ENCODE data around the gene NLRP1. TPM values are rescaled to one million over a fixed set of nuclear protein-coding genes. Genes with fewer than 3 reads are reported as not detected.

The NLRP1 gene
- total and polyA plus RNA-seq, 4 donors: 11.1 to 82.2 (median 49.1) TPM

DNA sequence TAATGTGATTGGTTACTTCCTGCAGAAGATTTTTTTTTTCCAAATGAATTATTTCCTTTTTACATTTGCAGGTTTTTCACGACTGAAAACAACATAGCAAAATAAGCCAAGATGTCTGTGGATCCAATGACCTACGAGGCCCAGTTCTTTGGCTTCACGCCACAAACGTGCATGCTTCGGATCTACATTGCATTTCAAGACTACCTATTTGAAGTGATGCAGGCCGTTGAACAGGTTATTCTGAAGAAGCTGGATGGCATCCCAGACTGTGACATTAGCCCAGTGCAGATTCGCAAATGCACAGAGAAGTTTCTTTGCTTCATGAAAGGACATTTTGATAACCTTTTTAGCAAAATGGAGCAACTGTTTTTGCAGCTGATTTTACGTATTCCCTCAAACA lies 95.6 kb downstream of the NLRP1 start:
- Histone ChIP-seq H3K27ac (ENCODE audit: low read depth in 1 of 2, low read length in 2 of 2) (no peak overlapping the region), H3K36me3 (ENCODE audit: control insufficient read depth in 1 of 2, insufficient read depth in 2 of 2, low read length in 1 of 2) (peaks cover 0 to 4% of the 10 kb centered on the region in 2 donors), H3K9me3 (ENCODE audit: control insufficient read depth, low read length) (no peaks in the 10 kb centered on the region), H3K27me3 (ENCODE audit: control insufficient read depth in 1 of 2, insufficient read depth in 2 of 2, low read length in 1 of 2) (no peaks in the 10 kb centered on the region), H3K4me3 (ENCODE audit: low read length in 2 of 2) (no peak overlapping the region), H3K4me1 (ENCODE audit: control insufficient read depth in 1 of 2, insufficient read depth in 2 of 2, low read length in 2 of 2) (no peaks in the 10 kb centered on the region)
- DNase-seq (no peak), ATAC-seq (ENCODE audit: low FRiP score) (no peak)
- intact Hi-C loops (cut with DNase I): loop anchor here in 1 of 2 donors (5.0 kb wide), 1 partner anchor 94 kb away; the partner anchor contains the start of gene NLRP1
- WGBS, 2 donors: 85% methylated on average over 8 of the region's 8 CpGs

DNA sequence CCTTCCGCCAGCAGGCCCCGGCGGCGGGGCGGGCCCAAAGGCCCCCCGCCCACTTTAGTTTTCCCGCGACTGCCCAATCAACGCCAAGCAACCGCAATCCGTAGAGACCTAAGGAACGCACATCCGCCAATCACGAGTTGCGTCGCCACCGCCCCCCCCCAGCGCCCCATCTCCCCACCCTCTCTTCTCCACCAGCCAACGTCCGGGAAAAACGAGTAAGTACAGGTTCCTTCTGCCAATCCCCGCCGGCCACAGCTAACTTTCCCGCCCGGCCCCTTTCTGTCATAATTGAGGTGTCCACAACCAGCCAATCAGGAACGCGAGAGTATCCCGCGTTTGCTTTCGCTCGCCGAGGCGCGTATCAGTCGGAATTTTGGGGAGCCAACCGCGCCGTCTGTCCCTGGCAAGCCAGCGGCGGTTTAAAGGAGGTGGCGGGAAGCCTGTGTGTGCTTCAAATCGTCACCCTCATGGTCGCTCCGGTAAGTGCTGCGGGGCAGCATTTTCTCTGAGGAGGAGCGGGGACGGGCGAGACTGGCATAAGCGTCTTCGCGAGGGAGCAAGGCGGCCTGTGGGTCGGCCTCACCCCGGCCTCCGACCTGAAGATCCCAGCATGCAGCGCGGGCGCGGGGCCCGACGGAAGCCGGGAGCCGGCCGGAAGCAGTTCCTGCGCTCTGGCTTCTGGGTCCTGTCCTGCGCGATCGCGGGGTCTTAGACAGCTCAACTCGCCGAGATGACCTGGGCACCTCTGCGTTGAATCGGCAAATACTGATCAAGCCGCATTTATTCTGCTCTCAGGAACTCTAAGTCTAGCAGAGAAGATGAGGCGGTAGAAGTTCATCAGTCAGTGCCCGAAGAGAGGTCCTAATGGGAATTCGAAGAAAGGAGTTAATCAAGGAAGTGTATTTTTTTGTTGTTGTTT lies 97.8 kb downstream of the NLRP1 start, which contains the start of gene MIS12:
Gene MIS12, plus strand, starts transcription at position 361 of the 919 bp plus-strand sequence. CDS start 2,297 bp downstream, outside the sequence.
- H3K4me3 ChIP-seq (ENCODE audit: low read length in 2 of 2): peak within 1 kb of the TSS; percentile 62 to 86
- no peaks in the 10 kb centered on the region for H3K27me3 ChIP-seq (ENCODE audit: control insufficient read depth in 1 of 2, insufficient read depth in 2 of 2, low read length in 1 of 2)
- H3K36me3 ChIP-seq (ENCODE audit: control insufficient read depth in 1 of 2, insufficient read depth in 2 of 2, low read length in 1 of 2): peaks cover 0 to 4% of the 10 kb centered on the region in 2 donors
- peak within 1 kb of the TSS; percentile 71 to 99 for H3K27ac ChIP-seq (ENCODE audit: low read depth in 1 of 2, low read length in 2 of 2)
- 1% methylated on average over 64 to 77 of the region's 77 CpGs for WGBS, 2 donors
- H3K4me1 ChIP-seq (ENCODE audit: control insufficient read depth in 1 of 2, insufficient read depth in 2 of 2, low read length in 2 of 2): no peaks in the 10 kb centered on the region
- DNase-seq (peak; percentile 99), ATAC-seq (ENCODE audit: low FRiP score) (peak; percentile 97)
- no peaks in the 10 kb centered on the region for H3K9me3 ChIP-seq (ENCODE audit: control insufficient read depth, low read length)
- intact Hi-C loops (cut with DNase I): loop anchor here (2.0 to 5.0 kb wide), 3 partner anchors 18 to 96 kb away; partner anchors contain the start of genes DHX33 (in 2 of the 2) and NLRP1 (in 1 of the 2)

- peak; percentile 23 for ATAC-seq (ENCODE audit: low FRiP score)
- H3K27me3 ChIP-seq (ENCODE audit: control insufficient read depth in 1 of 2, insufficient read depth in 2 of 2, low read length in 1 of 2): no peaks in the 10 kb centered on the region
- intact Hi-C loops (cut with DNase I): loop anchor here (2.0 to 5.0 kb wide), 3 partner anchors 17 to 97 kb away; partner anchors contain the start of genes DHX33 (in 2 of the 2) and NLRP1 (in 1 of the 2)
- DNase-seq: no peak
- no peaks in the 10 kb centered on the region for H3K4me1 ChIP-seq (ENCODE audit: control insufficient read depth in 1 of 2, insufficient read depth in 2 of 2, low read length in 2 of 2)
- peak within 1 kb of the TSS; percentile 62 to 86 for H3K4me3 ChIP-seq (ENCODE audit: low read length in 2 of 2)
- H3K9me3 ChIP-seq (ENCODE audit: control insufficient read depth, low read length): no peaks in the 10 kb centered on the region
- H3K36me3 ChIP-seq (ENCODE audit: control insufficient read depth in 1 of 2, insufficient read depth in 2 of 2, low read length in 1 of 2): peaks cover 0 to 4% of the 10 kb centered on the region in 2 donors
- peak within 1 kb of the TSS; percentile 71 to 99 for H3K27ac ChIP-seq (ENCODE audit: low read depth in 1 of 2, low read length in 2 of 2)
- WGBS, 2 donors: 5% methylated on average over 28 to 29 of the region's 29 CpGs
Observed at GRCh38 chr17:5485270-5486205, 98.8 kb downstream of the NLRP1 start, which contains the start of gene DERL2. Gene DERL2, minus strand, starts transcription at chr17:5486178. Its CDS starts 17 bp downstream, at chr17:5486161.

GRCh38 chr17:5481451-5481850 lies 102.9 kb downstream of the NLRP1 start:
- intact Hi-C loops (cut with DNase I): no loop called here
- no peak for ATAC-seq (ENCODE audit: low FRiP score)
- DNase-seq: no peak
- Histone ChIP-seq H3K27me3 (ENCODE audit: control insufficient read depth in 1 of 2, insufficient read depth in 2 of 2, low read length in 1 of 2) (no peaks in the 10 kb centered on the region), H3K4me3 (ENCODE audit: low read length in 2 of 2) (no peak overlapping the region), H3K27ac (ENCODE audit: low read depth in 1 of 2, low read length in 2 of 2) (no peak overlapping the region), H3K9me3 (ENCODE audit: control insufficient read depth, low read length) (no peaks in the 10 kb centered on the region), H3K36me3 (ENCODE audit: control insufficient read depth in 1 of 2, insufficient read depth in 2 of 2, low read length in 1 of 2) (peaks cover 5 to 10% of the 10 kb centered on the region in 2 donors), H3K4me1 (ENCODE audit: control insufficient read depth in 1 of 2, insufficient read depth in 2 of 2, low read length in 2 of 2) (no peaks in the 10 kb centered on the region)
- 94 to 100% methylated on average over 4 of the region's 4 CpGs for WGBS, 2 donors

DNA sequence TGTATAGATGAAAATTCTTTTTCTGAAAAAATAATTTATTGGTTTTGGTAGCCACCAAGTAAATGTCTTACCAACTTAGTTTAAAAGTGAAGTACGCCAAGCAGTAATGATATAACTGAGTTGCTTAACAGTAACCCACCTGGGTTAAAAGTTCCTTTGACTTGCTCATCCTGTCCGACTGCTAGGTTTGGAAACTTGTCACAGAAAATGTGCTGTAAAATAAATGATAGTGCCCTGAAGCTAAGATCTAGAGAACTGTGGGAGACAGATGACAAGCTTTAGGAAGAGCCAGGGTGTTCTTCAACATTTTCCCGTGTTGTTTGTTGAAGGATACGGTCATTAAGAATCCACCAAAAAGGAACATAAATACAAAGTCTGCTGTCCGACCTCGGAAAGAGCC lies 103.3 kb downstream of the NLRP1 start:
- H3K4me1 ChIP-seq (ENCODE audit: control insufficient read depth in 1 of 2, insufficient read depth in 2 of 2, low read length in 2 of 2): no peaks in the 10 kb centered on the region
- H3K27me3 ChIP-seq (ENCODE audit: control insufficient read depth in 1 of 2, insufficient read depth in 2 of 2, low read length in 1 of 2): no peaks in the 10 kb centered on the region
- ATAC-seq (ENCODE audit: low FRiP score): no peak
- H3K9me3 ChIP-seq (ENCODE audit: control insufficient read depth, low read length): no peaks in the 10 kb centered on the region
- peaks cover 5 to 10% of the 10 kb centered on the region in 2 donors for H3K36me3 ChIP-seq (ENCODE audit: control insufficient read depth in 1 of 2, insufficient read depth in 2 of 2, low read length in 1 of 2)
- 80 to 81% methylated on average over 6 of the region's 6 CpGs for WGBS, 2 donors
- intact Hi-C loops (cut with DNase I): no loop called here
- no peak overlapping the region for H3K4me3 ChIP-seq (ENCODE audit: low read length in 2 of 2)
- DNase-seq: no peak
- H3K27ac ChIP-seq (ENCODE audit: low read depth in 1 of 2, low read length in 2 of 2): no peak overlapping the region

GRCh38 chr17:5478992-5479391 lies 105.3 kb downstream of the NLRP1 start:
- DNase-seq: no peak
- no peaks in the 10 kb centered on the region for H3K9me3 ChIP-seq (ENCODE audit: control insufficient read depth, low read length)
- no peaks in the 10 kb centered on the region for H3K27me3 ChIP-seq (ENCODE audit: control insufficient read depth in 1 of 2, insufficient read depth in 2 of 2, low read length in 1 of 2)
- intact Hi-C loops (cut with DNase I): no loop called here
- ATAC-seq (ENCODE audit: low FRiP score): no peak
- peaks cover 10 to 11% of the 10 kb centered on the region in 2 donors for H3K36me3 ChIP-seq (ENCODE audit: control insufficient read depth in 1 of 2, insufficient read depth in 2 of 2, low read length in 1 of 2)
- no peaks in the 10 kb centered on the region for H3K4me1 ChIP-seq (ENCODE audit: control insufficient read depth in 1 of 2, insufficient read depth in 2 of 2, low read length in 2 of 2)
- 90 to 93% methylated on average over 4 of the region's 4 CpGs for WGBS, 2 donors
- H3K4me3 ChIP-seq (ENCODE audit: low read length in 2 of 2): no peak overlapping the region
- H3K27ac ChIP-seq (ENCODE audit: low read depth in 1 of 2, low read length in 2 of 2): no peak overlapping the region

- intact Hi-C loops (cut with DNase I): no loop called here
- ATAC-seq (ENCODE audit: low FRiP score) (no peak), DNase-seq (no peak)
- H3K9me3 ChIP-seq (ENCODE audit: control insufficient read depth, low read length): no peaks in the 10 kb centered on the region
- no peak overlapping the region for H3K27ac ChIP-seq (ENCODE audit: low read depth in 1 of 2, low read length in 2 of 2)
- WGBS, 2 donors: 86 to 89% methylated on average over 2 of the region's 2 CpGs
- H3K4me1 ChIP-seq (ENCODE audit: control insufficient read depth in 1 of 2, insufficient read depth in 2 of 2, low read length in 2 of 2): no peaks in the 10 kb centered on the region
- no peaks in the 10 kb centered on the region for H3K27me3 ChIP-seq (ENCODE audit: control insufficient read depth in 1 of 2, insufficient read depth in 2 of 2, low read length in 1 of 2)
- no peak overlapping the region for H3K4me3 ChIP-seq (ENCODE audit: low read length in 2 of 2)
- H3K36me3 ChIP-seq (ENCODE audit: control insufficient read depth in 1 of 2, insufficient read depth in 2 of 2, low read length in 1 of 2): peaks cover 4 to 12% of the 10 kb centered on the region in 2 donors
Observed at GRCh38 chr17:5473906-5474305, 110.4 kb downstream of the NLRP1 start.

DNA sequence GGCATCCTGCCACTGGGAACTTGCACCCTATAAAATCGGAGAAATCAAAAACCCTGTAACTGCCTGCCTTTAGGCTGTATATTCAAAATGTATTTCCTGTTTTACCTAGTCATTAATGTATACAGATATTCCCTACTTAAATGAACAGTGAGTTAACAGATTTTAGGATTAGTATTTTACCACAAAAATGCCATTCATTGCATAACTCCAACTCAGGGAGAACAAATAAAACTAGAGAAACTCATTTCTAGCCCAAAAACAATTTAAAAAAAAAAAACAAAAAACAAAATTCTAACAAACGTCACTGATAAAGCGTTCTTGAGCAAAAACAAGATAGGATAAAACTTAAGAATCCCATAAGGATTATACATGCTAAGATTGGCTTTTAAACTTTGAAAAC lies 111.8 kb downstream of the NLRP1 start:
- WGBS, 2 donors: 74 to 78% methylated on average over 3 of the region's 3 CpGs
- Histone ChIP-seq H3K4me1 (ENCODE audit: control insufficient read depth in 1 of 2, insufficient read depth in 2 of 2, low read length in 2 of 2) (peaks cover 0 to 1% of the 10 kb centered on the region in 2 donors), H3K4me3 (ENCODE audit: low read length in 2 of 2) (no peak overlapping the region), H3K27me3 (ENCODE audit: control insufficient read depth in 1 of 2, insufficient read depth in 2 of 2, low read length in 1 of 2) (no peaks in the 10 kb centered on the region), H3K36me3 (ENCODE audit: control insufficient read depth in 1 of 2, insufficient read depth in 2 of 2, low read length in 1 of 2) (peaks cover 0 to 10% of the 10 kb centered on the region in 2 donors), H3K27ac (ENCODE audit: low read depth in 1 of 2, low read length in 2 of 2) (no peak overlapping the region), H3K9me3 (ENCODE audit: control insufficient read depth, low read length) (no peaks in the 10 kb centered on the region)
- DNase-seq (no peak), ATAC-seq (ENCODE audit: low FRiP score) (no peak)
- intact Hi-C loops (cut with DNase I): no loop called here

All from aorta (tissue), 5 donors.